ENCODE measurements around the gene GNG7.

DNA sequence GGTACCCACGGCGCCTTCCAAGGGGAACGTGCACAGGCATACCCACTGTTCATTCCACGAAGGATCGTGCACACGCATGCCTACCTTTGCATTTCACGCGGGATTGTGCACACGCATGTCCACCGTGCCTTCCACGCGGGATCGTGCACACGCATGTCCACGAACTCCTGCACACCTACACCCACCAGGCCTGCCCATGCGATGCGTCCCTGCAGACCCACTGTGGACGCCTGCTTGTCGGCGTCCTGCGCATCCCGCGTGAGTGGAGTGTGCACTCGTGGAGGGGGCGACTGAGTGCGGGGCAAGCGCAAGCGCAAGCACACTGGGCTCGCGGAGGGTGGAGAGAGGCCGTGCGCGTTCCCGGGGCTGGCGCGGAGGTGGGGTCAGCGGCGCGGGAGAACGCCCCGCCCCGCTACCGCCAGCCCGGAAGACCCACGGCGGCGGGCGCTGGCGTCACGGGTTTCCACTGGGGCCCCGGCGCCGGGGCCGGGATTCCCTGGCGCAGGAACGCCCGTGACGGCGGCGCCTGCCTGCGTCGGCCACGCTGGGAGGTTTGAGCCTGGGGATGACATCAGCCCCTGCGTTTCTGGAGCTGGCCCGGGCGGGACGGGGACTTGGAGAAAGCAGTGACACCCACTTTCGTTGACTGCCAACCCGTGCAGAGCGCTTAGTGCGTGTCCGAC, 207.9 kb downstream of the GNG7 start:
- TF ChIP-seq POLR2A (IDR thresholded peaks at IDR 0.05; ENCODE audit: low read depth, low read length): no peak
- no peak for TF ChIP-seq JUN (IDR thresholded peaks at IDR 0.05; ENCODE audit: borderline replicate concordance, insufficient read depth, insufficient read length, low read depth)
- TF ChIP-seq, protein P1, sequence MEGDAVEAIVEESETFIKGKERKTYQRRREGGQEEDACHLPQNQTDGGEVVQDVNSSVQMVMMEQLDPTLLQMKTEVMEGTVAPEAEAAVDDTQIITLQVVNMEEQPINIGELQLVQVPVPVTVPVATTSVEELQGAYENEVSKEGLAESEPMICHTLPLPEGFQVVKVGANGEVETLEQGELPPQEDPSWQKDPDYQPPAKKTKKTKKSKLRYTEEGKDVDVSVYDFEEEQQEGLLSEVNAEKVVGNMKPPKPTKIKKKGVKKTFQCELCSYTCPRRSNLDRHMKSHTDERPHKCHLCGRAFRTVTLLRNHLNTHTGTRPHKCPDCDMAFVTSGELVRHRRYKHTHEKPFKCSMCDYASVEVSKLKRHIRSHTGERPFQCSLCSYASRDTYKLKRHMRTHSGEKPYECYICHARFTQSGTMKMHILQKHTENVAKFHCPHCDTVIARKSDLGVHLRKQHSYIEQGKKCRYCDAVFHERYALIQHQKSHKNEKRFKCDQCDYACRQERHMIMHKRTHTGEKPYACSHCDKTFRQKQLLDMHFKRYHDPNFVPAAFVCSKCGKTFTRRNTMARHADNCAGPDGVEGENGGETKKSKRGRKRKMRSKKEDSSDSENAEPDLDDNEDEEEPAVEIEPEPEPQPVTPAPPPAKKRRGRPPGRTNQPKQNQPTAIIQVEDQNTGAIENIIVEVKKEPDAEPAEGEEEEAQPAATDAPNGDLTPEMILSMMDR (IDR thresholded peaks at IDR 0.05; ENCODE audit: extremely low read depth in 1 of 2, insufficient read depth in 1 of 2, low read depth in 1 of 2, low read length in 2 of 2): no peak
- TF ChIP-seq POLR2AphosphoS5 (IDR thresholded peaks at IDR 0.05; ENCODE audit: insufficient read depth, low read depth, low read length): no peak
- no peak for TF ChIP-seq MYC (IDR thresholded peaks at IDR 0.05; ENCODE audit: low read depth, low read length)
- no peak for TF ChIP-seq EZH2 (IDR thresholded peaks at IDR 0.05; ENCODE audit: borderline replicate concordance, low read depth, low read length, severe bottlenecking)
- TF ChIP-seq, protein P2, sequence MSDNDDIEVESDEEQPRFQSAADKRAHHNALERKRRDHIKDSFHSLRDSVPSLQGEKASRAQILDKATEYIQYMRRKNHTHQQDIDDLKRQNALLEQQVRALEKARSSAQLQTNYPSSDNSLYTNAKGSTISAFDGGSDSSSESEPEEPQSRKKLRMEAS (IDR thresholded peaks at IDR 0.05; ENCODE audit: insufficient read depth, insufficient read length): no peak
- no peak for TF ChIP-seq FOS (IDR thresholded peaks at IDR 0.05; ENCODE audit: borderline replicate concordance, insufficient read depth, low read length)
- TF ChIP-seq GATA2 (IDR thresholded peaks at IDR 0.05; ENCODE audit: insufficient read depth, insufficient read length, low read depth, low read length): no peak

All from endothelial cell of umbilical vein (primary cell).